Left ventricle myocardium inferior (tissue), 1 donor: ENCODE measurements around the gene DUOX1. TPM values are rescaled to one million over a fixed set of nuclear protein-coding genes. Genes with fewer than 3 reads are reported as not detected.

Experiments used
- DNase-seq: peaks from one replicate; pipeline ENCODE4 v3.0.0-alpha.2; 2020
- H3K27ac ChIP-seq: fragments of 200-600 bp; replicated peaks from 2 replicates; pipeline ENCODE4 v1.8.0; 2021
- H3K27me3 ChIP-seq: fragments of 200-600 bp; 2 replicates; pipeline ENCODE4 v1.8.0; 2021; ENCODE audit warnings: low read depth
- H3K36me3 ChIP-seq: fragments of 200-600 bp; 2 replicates; pipeline ENCODE4 v1.8.0; 2021
- H3K4me1 ChIP-seq: fragments of 200-600 bp; 2 replicates; pipeline ENCODE4 v1.8.0; 2021
- H3K4me3 ChIP-seq: fragments of 200-600 bp; 2 replicates; pipeline ENCODE4 v1.8.0; 2021; ENCODE audit warnings: mild to moderate bottlenecking, moderate library complexity
- H3K9me3 ChIP-seq: fragments of 200-600 bp; replicated peaks from 2 replicates; pipeline ENCODE4 v1.8.0; 2021
- CTCF ChIP-seq: fragments of 200-600 bp; IDR thresholded peaks from 2 replicates; pipeline ENCODE4 v1.8.0; 2021; ENCODE audit warnings: antibody characterized with exemption, mild to moderate bottlenecking, borderline replicate concordance
- intact Hi-C: fragments of 100-400 bp; cut with micrococcal nuclease; formaldehyde crosslinking; loops from one replicate; pipeline ENCODE4 v1.11.0; 2022
- total RNA-seq: library from RNA; stranded (reverse); fragmentation: NEBNext Ultra II Directional; extraction: Animal tissue kit (Norgen Biotek cat#: 25700); gene quantifications from one replicate; pipeline ENCODE4 v1.2.1, GENCODE V29; 2021
- donor health status: DM: no; HTN: yes; CAD: no; lungs with severe emphysema.

DUOX1 gene
- total RNA-seq, 1 donor from 2014 or later: 0.80 TPM

- H3K4me1 ChIP-seq: no peaks in the 10 kb centered on the region
- H3K4me3 ChIP-seq: no peak overlapping the region
- no peak for DNase-seq
- H3K36me3 ChIP-seq: no peaks in the 10 kb centered on the region
- H3K27me3 ChIP-seq: peaks cover 6% of the 10 kb centered on the region
- intact Hi-C loops: no loop called here
- TF ChIP-seq CTCF: no peak
- no peak overlapping the region for H3K27ac ChIP-seq
- no peaks in the 10 kb centered on the region for H3K9me3 ChIP-seq
Measured at GRCh38 chr15:45143946-45144345, 14.2 kb downstream of the DUOX1 start.

DNA sequence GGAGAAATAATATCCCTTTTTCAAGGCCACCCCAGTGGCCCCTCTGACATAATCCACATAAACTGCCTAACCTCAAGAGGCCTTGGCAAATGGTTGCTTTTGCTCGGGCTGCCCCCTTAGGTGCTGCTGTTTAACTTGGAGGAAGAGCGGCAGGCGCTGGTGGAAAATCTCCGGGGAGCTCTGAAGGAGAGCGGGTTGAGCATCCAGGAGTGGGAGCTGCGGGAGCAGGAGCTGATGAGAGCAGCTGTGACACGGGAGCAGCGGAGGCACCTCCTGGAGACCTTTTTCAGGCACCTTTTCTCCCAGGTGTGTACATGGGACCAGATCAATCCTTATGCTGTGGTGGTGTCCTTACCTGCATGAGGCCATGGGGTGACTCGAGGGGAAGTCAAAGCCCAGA is 15.0 kb downstream of the DUOX1 start:
- no peak overlapping the region for H3K27ac ChIP-seq
- no peak for TF ChIP-seq CTCF
- no peaks in the 10 kb centered on the region for H3K9me3 ChIP-seq
- intact Hi-C loops: no loop called here
- no peak overlapping the region for H3K4me3 ChIP-seq
- H3K4me1 ChIP-seq: no peaks in the 10 kb centered on the region
- no peaks in the 10 kb centered on the region for H3K36me3 ChIP-seq
- no peak for DNase-seq
- peaks cover 6% of the 10 kb centered on the region for H3K27me3 ChIP-seq

DNA sequence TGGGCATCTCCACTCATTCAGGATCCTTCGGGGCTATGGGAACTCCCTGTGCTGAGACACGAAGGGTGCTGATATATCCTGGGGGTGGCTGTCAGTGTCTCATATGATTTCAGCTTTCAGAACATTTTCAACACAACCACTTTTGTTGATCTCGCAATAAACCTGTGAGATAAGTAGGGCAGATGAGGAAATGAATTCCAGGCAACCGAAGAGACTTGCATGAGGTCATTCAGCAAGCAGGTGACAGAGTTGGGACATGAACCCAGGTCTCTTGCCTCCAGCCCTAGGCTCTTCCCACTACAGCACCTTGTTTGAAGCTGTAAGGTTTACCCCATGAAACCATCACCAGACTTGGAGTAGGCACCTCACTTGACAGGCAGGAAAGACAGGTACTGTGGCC is 16.6 kb downstream of the DUOX1 start:
- intact Hi-C loops: no loop called here
- no peak overlapping the region for H3K4me3 ChIP-seq
- H3K27ac ChIP-seq: no peak overlapping the region
- no peaks in the 10 kb centered on the region for H3K27me3 ChIP-seq
- no peaks in the 10 kb centered on the region for H3K9me3 ChIP-seq
- H3K4me1 ChIP-seq: no peaks in the 10 kb centered on the region
- peaks cover 3% of the 10 kb centered on the region for H3K36me3 ChIP-seq
- no peak for TF ChIP-seq CTCF
- DNase-seq: no peak

GRCh38 chr15:45147606-45148005 is 17.8 kb downstream of the DUOX1 start:
- H3K4me3 ChIP-seq: no peak overlapping the region
- TF ChIP-seq CTCF: no peak
- H3K27ac ChIP-seq: no peak overlapping the region
- no peaks in the 10 kb centered on the region for H3K4me1 ChIP-seq
- DNase-seq: no peak
- no peaks in the 10 kb centered on the region for H3K27me3 ChIP-seq
- intact Hi-C loops: no loop called here
- no peaks in the 10 kb centered on the region for H3K9me3 ChIP-seq
- H3K36me3 ChIP-seq: peaks cover 10% of the 10 kb centered on the region

GRCh38 chr15:45148076-45149059 is 18.6 kb downstream of the DUOX1 start:
- Histone ChIP-seq H3K4me3 (no peak overlapping the region), H3K27me3 (no peaks in the 10 kb centered on the region), H3K27ac (no peak overlapping the region), H3K4me1 (no peaks in the 10 kb centered on the region), H3K36me3 (peaks cover 10% of the 10 kb centered on the region), H3K9me3 (no peaks in the 10 kb centered on the region)
- intact Hi-C loops: no loop called here
- no peak for DNase-seq
- TF ChIP-seq CTCF: no peak
